Activated CD4-positive, CD25-positive, alpha-beta regulatory T cell (primary cell): ENCODE results near the gene HDC.

Experiments used
- DNase-seq, 4 experiments: peaks; one replicate each; lab custom pipeline; 2025; lab: John Stamatoyannopoulos, UW

The HDC gene

GRCh38 chr15:50256188-50257041, 9.1 kb downstream of the HDC start:
- no peak for DNase-seq

GRCh38 chr15:50252556-50252955, 13.0 kb downstream of the HDC start:
- no peak for DNase-seq

GRCh38 chr15:50251638-50252182, 13.8 kb downstream of the HDC start:
- DNase-seq = no peak

GRCh38 chr15:50250760-50251394, 14.6 kb downstream of the HDC start:
- no peak for DNase-seq

- DNase-seq = no peak
Observed at GRCh38 chr15:50249704-50250103, 15.8 kb downstream of the HDC start.

- no peak for DNase-seq
Observed at GRCh38 chr15:50248994-50249582, 16.4 kb downstream of the HDC start.

- DNase-seq = peak in 3 of 4 experiments; percentile 2 to 18 (median 3)
Observed at GRCh38 chr15:50247819-50248655, 17.5 kb downstream of the HDC start.

- no peak for DNase-seq
Observed at GRCh38 chr15:50246631-50247030, 18.9 kb downstream of the HDC start.

- no peak for DNase-seq
Observed at GRCh38 chr15:50244959-50245624, 20.4 kb downstream of the HDC start.

GRCh38 chr15:50244153-50244552, 21.4 kb downstream of the HDC start:
- DNase-seq = no peak

GRCh38 chr15:50241684-50242450, 23.7 kb downstream of the HDC start:
- DNase-seq = no peak

- DNase-seq = no peak
Observed at GRCh38 chr15:50238255-50238654, 27.3 kb downstream of the HDC start.

- no peak for DNase-seq
Observed at GRCh38 chr15:50236433-50236832, 29.1 kb downstream of the HDC start.

- DNase-seq = no peak
Observed at GRCh38 chr15:50235794-50236193, 29.7 kb downstream of the HDC start.

- no peak for DNase-seq
Observed at GRCh38 chr15:50234764-50235163, 30.8 kb downstream of the HDC start.

- no peak for DNase-seq
Observed at GRCh38 chr15:50233192-50233736, 32.3 kb downstream of the HDC start.

GRCh38 chr15:50232791-50233190, 32.7 kb downstream of the HDC start:
- no peak for DNase-seq

GRCh38 chr15:50231761-50232160, 33.8 kb downstream of the HDC start:
- no peak for DNase-seq

GRCh38 chr15:50229336-50229735, 36.2 kb downstream of the HDC start:
- DNase-seq = no peak

- DNase-seq = no peak
Observed at GRCh38 chr15:50228866-50229265, 36.7 kb downstream of the HDC start.
